ENCODE data around the gene SDC1. TPM values are rescaled to one million over a fixed set of nuclear protein-coding genes. Genes with fewer than 3 reads are reported as not detected.
A peak's percentile ranks its signal among the peaks of the same experiment; 100 is the strongest.

Gene SDC1
- total and polyA plus RNA-seq, 2 of the 8 experiments (the other 6 are each of a cell fraction or from before 2014, with no cell fraction given), result 45.3 to 73.3 TPM

GRCh38 chr2:20232837-20233207 is 7.9 kb upstream of the SDC1 start:
- POLR2A ChIA-PET (ENCODE audit: partially characterized antibody), result interaction anchor here (0.5 to 2.1 kb wide), 5 partner anchors 9 to 215 kb away, joined by 3 to 7 read pairs (median 4); partner anchors contain the start of gene RHOB

More at GRCh38 chr2:20232837-20233207, 7.9 kb upstream of the SDC1 start:
- H2BK120ac ChIP-seq (replicated peaks; ENCODE audit: low read depth, low read length), result no peak overlapping the region
- no peak overlapping the region for H3K4me3 ChIP-seq (ENCODE audit: extremely low read depth in 1 of 4, insufficient read depth in 2 of 4, low read depth in 3 of 4, low read length in 4 of 4)
- H3K4me1 ChIP-seq (replicated peaks in 1 of 4; ENCODE audit: control insufficient read depth in 3 of 4, insufficient read depth in 4 of 4, low read length in 3 of 4), result peaks cover 4 to 13% (median 6%) of the 10 kb centered on the region in 4 experiments
- no peak overlapping the region for H3K4me2 ChIP-seq (ENCODE audit: insufficient read depth in 1 of 2, low read depth in 2 of 2, low read length in 2 of 2)
- DNase-seq (ENCODE audit: low read depth in 1 of 2, low spot score in 2 of 2) (peak in 1 of 2 experiments; percentile 31), FAIRE-seq (no peak)
- no peak overlapping the region for H3K4ac ChIP-seq (replicated peaks; ENCODE audit: insufficient read length, low read depth, low read length)
- H3K79me2 ChIP-seq (ENCODE audit: control insufficient read depth in 1 of 2, insufficient read depth in 2 of 2, low read length in 2 of 2), result no peaks in the 10 kb centered on the region
- H3K9ac ChIP-seq (replicated peaks in 1 of 4; ENCODE audit: extremely low read depth in 1 of 4, low read depth in 3 of 4, low read length in 3 of 4), result no peak overlapping the region
- peak overlapping the region; percentile 57 for H4K91ac ChIP-seq (replicated peaks; ENCODE audit: insufficient read length, low read length)
- H2BK5ac ChIP-seq (ENCODE audit: low read depth, low read length), result no peak overlapping the region
- H2BK15ac ChIP-seq (ENCODE audit: low read length), result no peak overlapping the region
- H4K8ac ChIP-seq (ENCODE audit: extremely low read depth, insufficient read depth, low read length), result no peak overlapping the region
- no peak overlapping the region for H2AFZ ChIP-seq (ENCODE audit: low read length)
- no peaks in the 10 kb centered on the region; a peak in 1 of 7 replicates for H3K27me3 ChIP-seq (replicated peaks in 1 of 4; ENCODE audit: control insufficient read depth in 3 of 4, extremely low read depth in 1 of 4, insufficient read depth in 3 of 4, low read length in 3 of 4)
- H3K14ac ChIP-seq (ENCODE audit: insufficient read length), result no peak overlapping the region
- H3K23me2 ChIP-seq (ENCODE audit: low read depth, low read length), result no peaks in the 10 kb centered on the region; the same call in 1 of the 2 replicates
- H2AK5ac ChIP-seq (ENCODE audit: low read depth, low read length), result no peak overlapping the region
- H3K23ac ChIP-seq (ENCODE audit: insufficient read length), result no peak overlapping the region
- no peak overlapping the region for H2BK20ac ChIP-seq (ENCODE audit: low read length)
- H4K20me1 ChIP-seq (replicated peaks in 1 of 2; ENCODE audit: control insufficient read depth in 1 of 2, insufficient read depth in 2 of 2, low read length in 2 of 2), result peaks cover 0 to 2% of the 10 kb centered on the region in 2 experiments
- H3K56ac ChIP-seq (replicated peaks; ENCODE audit: insufficient read length, low read depth, low read length), result no peak overlapping the region
- H2BK12ac ChIP-seq (ENCODE audit: low read depth, low read length), result no peak overlapping the region
- H3K9me3 ChIP-seq (ENCODE audit: insufficient read depth in 2 of 2, low read depth in 1 of 2, low read length in 1 of 2), result no peaks in the 10 kb centered on the region
- no peak for TF ChIP-seq RBBP5 (IDR thresholded peaks at IDR 0.05; ENCODE audit: borderline replicate concordance, low read depth, low read length)
- no peaks in the 10 kb centered on the region for H3K79me1 ChIP-seq (ENCODE audit: low read depth, low read length)
- no peaks in the 10 kb centered on the region for H3K36me3 ChIP-seq (ENCODE audit: control insufficient read depth in 2 of 4, insufficient read depth in 4 of 4, low read length in 3 of 4)
- CTCF ChIA-PET (ENCODE audit: partially characterized antibody), result interaction anchor here (0.6 to 6.8 kb wide), 14 partner anchors 10 to 277 kb away, joined by 3 to 63 read pairs (median 5); no protein-coding TSS in a partner anchor
- no peak overlapping the region for H3K18ac ChIP-seq (ENCODE audit: extremely low read depth, low read length)
- H4K5ac ChIP-seq (ENCODE audit: insufficient read length, low read depth, low read length), result no peak overlapping the region
- no peak overlapping the region for H3K27ac ChIP-seq (ENCODE audit: low read depth, low read length)
- 93% methylated on average over 5 of the region's 5 CpGs; no CpG with 5 or more reads in 1 of the 2 experiments for WGBS, 2 experiments (ENCODE audit: extremely low coverage in 1 of 2, insufficient coverage in 1 of 2, insufficient read length in 1 of 2, insufficient replicate concordance in 2 of 2, low coverage in 1 of 2, low lambda C conversion rate in 2 of 2, missing lambda C conversion rate in 1 of 2)
